ENCODE measurements around the gene COA4.

Gene COA4

GRCh38 chr11:73839123-73839457 lies 37.6 kb downstream of the COA4 start:
- TF ChIP-seq, protein P1, sequence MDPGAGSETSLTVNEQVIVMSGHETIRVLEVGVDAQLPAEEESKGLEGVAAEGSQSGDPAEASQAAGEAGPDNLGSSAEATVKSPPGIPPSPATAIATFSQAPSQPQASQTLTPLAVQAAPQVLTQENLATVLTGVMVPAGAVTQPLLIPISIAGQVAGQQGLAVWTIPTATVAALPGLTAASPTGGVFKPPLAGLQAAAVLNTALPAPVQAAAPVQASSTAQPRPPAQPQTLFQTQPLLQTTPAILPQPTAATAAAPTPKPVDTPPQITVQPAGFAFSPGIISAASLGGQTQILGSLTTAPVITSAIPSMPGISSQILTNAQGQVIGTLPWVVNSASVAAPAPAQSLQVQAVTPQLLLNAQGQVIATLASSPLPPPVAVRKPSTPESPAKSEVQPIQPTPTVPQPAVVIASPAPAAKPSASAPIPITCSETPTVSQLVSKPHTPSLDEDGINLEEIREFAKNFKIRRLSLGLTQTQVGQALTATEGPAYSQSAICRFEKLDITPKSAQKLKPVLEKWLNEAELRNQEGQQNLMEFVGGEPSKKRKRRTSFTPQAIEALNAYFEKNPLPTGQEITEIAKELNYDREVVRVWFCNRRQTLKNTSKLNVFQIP (CRISPR knock-in tag; IDR thresholded peaks at IDR 0.05; ENCODE audit: borderline replicate concordance, low read depth): no peak
- no peak for TF ChIP-seq ISL1 (CRISPR knock-in tag; IDR thresholded peaks at IDR 0.05)
- peak; percentile 36 for ATAC-seq

- no peak for TF ChIP-seq TOX (CRISPR knock-in tag; IDR thresholded peaks at IDR 0.05; ENCODE audit: borderline replicate concordance)
- ATAC-seq: peak; percentile 97
Observed at GRCh38 chr11:73838443-73839122, 38.1 kb downstream of the COA4 start.

DNA sequence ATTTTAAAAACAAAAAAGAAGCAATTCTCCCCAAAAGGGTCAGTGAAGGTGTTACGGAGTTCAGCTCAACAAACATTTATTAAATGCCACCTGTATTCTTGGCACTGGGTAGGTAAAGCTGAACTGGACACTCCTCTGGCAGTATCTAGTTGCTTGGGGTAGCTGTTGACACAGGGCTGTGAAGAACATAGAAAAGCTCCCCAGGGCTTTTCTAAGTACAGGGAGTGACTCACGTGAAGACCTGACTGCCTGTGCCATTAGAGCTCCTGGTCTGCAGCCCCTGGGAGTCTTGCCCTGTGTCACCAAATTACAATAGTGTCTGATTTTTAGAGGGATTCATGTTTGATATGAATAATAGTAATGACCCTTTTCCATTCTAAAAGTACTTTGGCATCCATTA lies 43.6 kb downstream of the COA4 start:
- no peak for ATAC-seq
- no peak for TF ChIP-seq ZNF565 (CRISPR knock-in tag; conservative IDR thresholded peaks at IDR 0.05; ENCODE audit: low read depth)
- no peak for TF ChIP-seq ARNTL (CRISPR knock-in tag; IDR thresholded peaks at IDR 0.05; ENCODE audit: borderline replicate concordance, low read depth)
- TF ChIP-seq ZNF70 (CRISPR knock-in tag; IDR thresholded peaks at IDR 0.05): no peak
- TF ChIP-seq GLIS3 (CRISPR knock-in tag; IDR thresholded peaks at IDR 0.05): no peak
- TF ChIP-seq BACH2 (CRISPR knock-in tag; IDR thresholded peaks at IDR 0.05; ENCODE audit: borderline replicate concordance): no peak
- TF ChIP-seq ZFP3 (CRISPR knock-in tag; IDR thresholded peaks at IDR 0.05): no peak
- no peak for TF ChIP-seq SNAI2 (CRISPR knock-in tag; IDR thresholded peaks at IDR 0.05)
- TF ChIP-seq, protein P1 (CRISPR knock-in tag; IDR thresholded peaks at IDR 0.05; ENCODE audit: borderline replicate concordance, low read depth): no peak
- TF ChIP-seq CSDC2 (CRISPR knock-in tag; IDR thresholded peaks at IDR 0.05): no peak
- TF ChIP-seq PATZ1 (CRISPR knock-in tag; IDR thresholded peaks at IDR 0.05; ENCODE audit: borderline replicate concordance): no peak
- no peak for TF ChIP-seq ESRRG (CRISPR knock-in tag; IDR thresholded peaks at IDR 0.05)

- no peak for ATAC-seq
- no peak for TF ChIP-seq ZC3H10 (CRISPR knock-in tag; IDR thresholded peaks at IDR 0.05)
- no peak for TF ChIP-seq OSR1 (CRISPR knock-in tag; IDR thresholded peaks at IDR 0.05)
- no peak for TF ChIP-seq ZFP3 (CRISPR knock-in tag; IDR thresholded peaks at IDR 0.05)
- TF ChIP-seq ZFP30 (CRISPR knock-in tag; IDR thresholded peaks at IDR 0.05): no peak
- TF ChIP-seq, protein P1 (CRISPR knock-in tag; IDR thresholded peaks at IDR 0.05; ENCODE audit: borderline replicate concordance, low read depth): no peak
- no peak for TF ChIP-seq PPARA (CRISPR knock-in tag; IDR thresholded peaks at IDR 0.05; ENCODE audit: borderline replicate concordance)
Observed at GRCh38 chr11:73830261-73830660, 46.4 kb downstream of the COA4 start.

Measured in SK-N-SH treated with all-trans-retinoic acid at 6 μM for 48 hours (cell line).